NCI-H2227 treated with DMSO at 0.1 percent for 48 hours (cell line): ENCODE results near the gene ST7.

Experiments
- DNase-seq: peaks from one replicate; lab custom pipeline; 2025; lab: John Stamatoyannopoulos, UW

ST7 gene

GRCh38 chr7:116978006-116978405 lies 24.7 kb downstream of the ST7 start:
- DNase-seq = no peak

GRCh38 chr7:116979430-116979829 lies 26.1 kb downstream of the ST7 start:
- DNase-seq = no peak

GRCh38 chr7:116980354-116980753 lies 27.1 kb downstream of the ST7 start:
- DNase-seq = no peak

DNA sequence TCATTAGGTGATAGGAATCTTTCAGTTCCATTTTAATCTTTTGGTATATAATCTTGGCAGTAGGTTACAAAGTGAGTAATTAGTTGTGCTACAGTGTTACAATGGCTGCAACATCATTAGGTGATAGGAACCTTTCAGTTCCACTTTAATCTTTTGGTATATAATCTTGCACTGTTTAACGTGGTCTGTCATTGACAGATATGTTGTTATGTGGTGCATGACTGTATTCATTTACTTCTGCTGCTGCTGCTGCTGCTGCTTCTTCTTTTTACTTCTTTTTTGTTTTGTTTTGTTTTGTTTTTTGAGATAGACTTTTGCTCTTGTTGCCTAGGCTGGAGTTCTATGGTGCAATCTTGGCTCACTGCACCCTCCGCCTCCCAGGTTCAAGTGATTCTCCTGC lies 28.6 kb downstream of the ST7 start:
- DNase-seq = no peak

- DNase-seq = no peak
These were observed 31.2 kb downstream of the ST7 start for GRCh38 chr7:116984511-116984910.

GRCh38 chr7:116984917-116985316 lies 31.6 kb downstream of the ST7 start:
- peak; percentile 40 for DNase-seq

DNA sequence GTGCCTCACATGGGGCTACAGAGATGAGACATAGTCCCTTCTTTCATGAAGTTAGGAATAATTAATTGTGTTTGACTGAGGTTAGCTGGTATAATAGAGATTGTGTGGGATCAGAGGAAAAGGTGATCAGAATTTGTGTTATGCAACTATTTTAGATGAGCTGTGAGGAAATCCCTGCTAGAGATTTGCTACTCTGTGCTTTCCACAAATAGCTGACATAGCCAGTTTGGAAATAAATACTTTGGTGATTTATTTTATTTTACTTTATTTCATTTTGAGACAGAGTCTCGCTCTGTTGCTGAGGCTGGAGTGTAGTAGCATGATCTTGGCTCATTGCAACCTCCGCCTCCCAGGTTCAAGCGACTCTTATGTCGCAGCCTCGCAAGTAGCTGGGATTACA lies 32.3 kb downstream of the ST7 start:
- no peak for DNase-seq

- no peak for DNase-seq
These were observed 33.6 kb downstream of the ST7 start for GRCh38 chr7:116986611-116987565.

- no peak for DNase-seq
These were observed 35.2 kb downstream of the ST7 start for GRCh38 chr7:116988363-116988989.

DNA sequence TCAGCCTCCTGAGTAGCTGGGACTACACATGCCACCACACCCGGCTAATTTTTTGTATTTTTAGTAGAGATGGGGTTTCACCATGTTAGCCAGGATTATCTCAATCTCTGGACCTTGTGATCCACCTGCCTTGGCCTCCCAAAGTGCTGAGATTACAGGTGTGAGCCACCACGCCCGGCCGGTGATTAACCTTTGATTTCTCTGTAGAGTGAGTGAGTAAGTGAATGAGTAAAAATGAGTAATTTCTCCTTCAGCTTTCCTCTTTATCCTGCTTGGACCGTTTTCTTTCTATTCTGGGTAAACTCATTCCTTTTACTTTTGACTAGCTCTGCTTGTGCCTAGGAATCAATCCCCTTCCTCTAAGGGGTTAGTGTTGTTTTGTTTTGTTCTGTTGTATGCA lies 36.8 kb downstream of the ST7 start:
- DNase-seq = no peak

GRCh38 chr7:116991233-116991632 lies 37.9 kb downstream of the ST7 start:
- DNase-seq = no peak

- DNase-seq = no peak
These were observed 41.3 kb downstream of the ST7 start for GRCh38 chr7:116994611-116995010.

- DNase-seq = no peak
These were observed 44.7 kb downstream of the ST7 start for GRCh38 chr7:116997972-116998371.

GRCh38 chr7:116998567-116999175 lies 45.4 kb downstream of the ST7 start:
- DNase-seq = no peak

- no peak for DNase-seq
These were observed 46.0 kb downstream of the ST7 start for GRCh38 chr7:116999311-116999710.

DNA sequence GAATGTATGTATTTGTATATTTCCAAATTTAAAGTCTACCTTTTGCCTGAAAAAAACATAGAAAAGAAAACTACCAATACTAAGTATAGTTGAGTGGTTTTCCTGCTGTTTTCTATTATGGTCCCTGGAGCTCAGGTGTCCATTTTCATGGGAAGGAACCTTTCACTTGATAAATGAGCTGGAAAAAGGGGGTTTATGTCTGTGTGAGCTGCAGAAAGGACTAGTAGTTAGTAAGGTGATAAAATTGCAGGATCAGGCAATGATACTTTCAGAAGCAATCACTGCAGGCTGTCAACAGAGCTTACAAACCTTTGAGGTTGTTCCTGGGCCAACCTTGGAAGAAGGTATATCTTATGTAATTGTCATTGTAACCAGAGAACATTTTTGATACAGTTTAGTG lies 48.0 kb downstream of the ST7 start:
- no peak for DNase-seq

DNA sequence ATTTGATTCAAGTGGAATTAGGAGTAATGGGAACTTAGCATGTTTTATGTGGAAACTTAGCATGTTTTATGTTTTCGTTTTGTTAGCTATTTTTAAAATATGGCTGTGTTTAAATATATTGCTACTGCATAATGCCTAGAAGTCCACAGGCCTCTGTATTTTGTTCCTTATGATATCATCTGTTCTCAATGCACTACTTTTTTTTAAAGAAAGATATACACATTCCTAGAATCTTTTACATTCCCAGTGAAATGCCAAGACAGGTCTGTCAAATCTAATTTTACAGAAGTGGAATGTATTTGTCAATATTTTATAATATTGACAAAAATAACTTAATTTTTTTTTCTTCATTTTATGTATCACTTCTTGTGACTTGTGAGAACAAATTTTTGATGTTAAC lies 51.6 kb downstream of the ST7 start:
- no peak for DNase-seq

- DNase-seq = no peak
These were observed 52.1 kb downstream of the ST7 start for GRCh38 chr7:117005449-117005848.

DNA sequence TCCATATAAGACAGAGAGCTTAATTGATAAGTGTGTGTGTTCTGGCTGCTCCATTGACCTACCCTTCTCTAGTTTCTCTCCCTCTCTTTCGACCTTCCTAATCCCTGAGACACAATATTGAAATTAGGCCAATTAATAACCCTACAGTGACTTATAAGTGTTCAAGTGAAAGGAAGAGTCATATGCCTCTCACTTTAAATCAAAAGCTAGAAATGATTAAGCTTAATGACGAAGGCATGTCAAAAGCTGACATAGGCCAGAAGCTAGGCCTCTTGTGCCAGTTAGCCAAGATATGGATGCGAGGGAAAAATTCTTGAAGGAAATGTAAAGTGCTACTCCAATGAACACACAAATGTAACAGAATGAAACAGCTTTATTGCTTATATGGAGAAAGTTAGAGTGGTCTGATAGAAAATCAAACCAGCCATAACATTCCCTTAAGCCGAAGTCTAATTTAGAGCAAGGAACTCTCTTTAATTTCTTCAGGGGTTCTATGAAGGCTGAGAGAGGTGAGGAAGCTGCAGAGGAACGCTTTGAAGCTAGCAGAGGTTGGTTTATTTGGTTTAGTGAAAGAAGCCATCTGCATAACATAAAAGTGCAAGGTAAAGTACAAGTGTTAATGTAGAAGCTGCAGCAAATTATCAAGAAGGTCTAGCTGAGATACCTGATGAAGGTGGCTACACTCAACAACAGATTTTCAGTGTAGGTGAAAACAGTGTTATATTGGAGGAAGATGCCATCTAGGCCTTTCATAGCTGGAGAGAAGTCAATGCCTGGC lies 53.8 kb downstream of the ST7 start:
- DNase-seq = no peak

GRCh38 chr7:117008118-117008885 lies 55.0 kb downstream of the ST7 start:
- DNase-seq = no peak

DNA sequence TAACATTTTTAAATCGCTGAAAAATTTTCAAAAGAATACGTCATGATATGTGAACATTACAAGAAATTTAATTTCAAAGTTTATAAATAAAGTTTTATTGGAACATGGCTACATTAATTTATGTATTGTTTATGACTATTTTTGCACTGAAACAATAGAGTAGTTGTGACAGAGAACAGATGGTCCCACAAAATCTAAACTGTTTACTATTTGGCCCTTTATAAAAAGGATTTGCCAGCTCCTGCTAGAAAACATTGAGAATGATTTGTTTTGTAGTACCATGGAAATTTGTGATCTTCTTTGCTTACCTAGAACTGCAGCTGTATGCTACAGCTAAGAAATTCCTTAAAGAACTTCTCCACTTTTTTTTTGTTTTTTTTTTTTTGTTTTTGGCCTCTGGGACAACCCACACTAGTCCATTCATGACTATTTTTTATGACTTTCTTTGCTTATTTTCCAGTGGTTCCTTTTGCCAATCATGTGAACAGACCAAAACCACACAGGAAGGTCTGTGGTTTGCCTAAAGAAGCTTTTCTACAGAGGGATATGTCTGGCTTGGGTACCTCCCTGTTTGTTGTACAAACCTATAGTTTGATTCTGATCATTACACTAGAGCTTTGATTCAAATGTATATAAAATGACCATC lies 55.7 kb downstream of the ST7 start:
- DNase-seq = no peak
